ENCODE data around the gene GCGR.
A peak's percentile ranks its signal among the peaks of the same experiment; 100 is the strongest.

GCGR gene

DNA sequence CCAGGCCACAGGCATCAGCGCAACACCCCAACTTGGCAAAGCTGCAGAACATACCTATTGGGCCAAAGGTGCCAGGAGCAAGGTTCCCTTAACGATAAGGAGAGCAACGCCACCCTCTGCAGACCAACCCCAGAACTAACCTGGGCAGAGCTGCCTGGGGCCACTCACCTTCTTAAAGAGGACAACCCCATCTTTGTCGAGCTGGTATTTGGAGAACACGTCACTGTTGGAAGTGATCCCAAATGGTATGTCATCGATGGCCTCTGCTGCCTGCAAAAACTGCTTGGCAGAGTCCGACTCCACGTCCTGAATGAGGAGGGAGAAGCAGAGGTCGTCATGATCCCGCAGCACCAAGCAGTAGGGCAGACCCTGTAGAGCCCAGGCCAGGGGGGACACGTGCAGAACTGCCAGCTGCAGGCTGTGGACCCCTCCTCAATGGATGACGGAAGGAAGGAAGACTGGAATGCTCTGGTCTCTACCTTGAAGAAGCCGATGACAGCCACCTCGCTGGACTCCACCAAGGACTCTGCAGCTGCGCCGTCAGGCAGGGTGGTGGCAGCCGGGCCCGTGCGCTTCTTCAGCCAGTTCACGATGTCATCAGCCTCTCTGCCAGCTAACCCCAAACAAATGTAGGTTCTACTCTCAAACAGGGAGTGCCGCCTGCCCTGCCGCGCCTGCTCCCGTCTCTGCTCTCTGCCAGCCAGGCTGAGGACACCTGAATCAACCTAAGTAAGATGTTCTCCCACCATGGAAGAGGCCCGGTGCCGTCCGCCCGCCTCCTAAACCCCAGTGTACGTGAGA lies 51.2 kb downstream of the GCGR start:
- DNase-seq, result peak; percentile 57
- no peaks in the 10 kb centered on the region for H3K27me3 ChIP-seq (ENCODE audit: insufficient read depth, low read depth, severe bottlenecking)
- no peak overlapping the region for H3K4me3 ChIP-seq (ENCODE audit: low read depth, low read length)
- H3K36me3 ChIP-seq, result peaks cover 97% of the 10 kb centered on the region
- no peak overlapping the region for H3K27ac ChIP-seq
- H3K9me3 ChIP-seq (ENCODE audit: severe bottlenecking), result no peaks in the 10 kb centered on the region
- TF ChIP-seq, protein P1, sequence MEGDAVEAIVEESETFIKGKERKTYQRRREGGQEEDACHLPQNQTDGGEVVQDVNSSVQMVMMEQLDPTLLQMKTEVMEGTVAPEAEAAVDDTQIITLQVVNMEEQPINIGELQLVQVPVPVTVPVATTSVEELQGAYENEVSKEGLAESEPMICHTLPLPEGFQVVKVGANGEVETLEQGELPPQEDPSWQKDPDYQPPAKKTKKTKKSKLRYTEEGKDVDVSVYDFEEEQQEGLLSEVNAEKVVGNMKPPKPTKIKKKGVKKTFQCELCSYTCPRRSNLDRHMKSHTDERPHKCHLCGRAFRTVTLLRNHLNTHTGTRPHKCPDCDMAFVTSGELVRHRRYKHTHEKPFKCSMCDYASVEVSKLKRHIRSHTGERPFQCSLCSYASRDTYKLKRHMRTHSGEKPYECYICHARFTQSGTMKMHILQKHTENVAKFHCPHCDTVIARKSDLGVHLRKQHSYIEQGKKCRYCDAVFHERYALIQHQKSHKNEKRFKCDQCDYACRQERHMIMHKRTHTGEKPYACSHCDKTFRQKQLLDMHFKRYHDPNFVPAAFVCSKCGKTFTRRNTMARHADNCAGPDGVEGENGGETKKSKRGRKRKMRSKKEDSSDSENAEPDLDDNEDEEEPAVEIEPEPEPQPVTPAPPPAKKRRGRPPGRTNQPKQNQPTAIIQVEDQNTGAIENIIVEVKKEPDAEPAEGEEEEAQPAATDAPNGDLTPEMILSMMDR (IDR thresholded peaks at IDR 0.05; ENCODE audit: low read depth, low read length), result peak; percentile 65

DNA sequence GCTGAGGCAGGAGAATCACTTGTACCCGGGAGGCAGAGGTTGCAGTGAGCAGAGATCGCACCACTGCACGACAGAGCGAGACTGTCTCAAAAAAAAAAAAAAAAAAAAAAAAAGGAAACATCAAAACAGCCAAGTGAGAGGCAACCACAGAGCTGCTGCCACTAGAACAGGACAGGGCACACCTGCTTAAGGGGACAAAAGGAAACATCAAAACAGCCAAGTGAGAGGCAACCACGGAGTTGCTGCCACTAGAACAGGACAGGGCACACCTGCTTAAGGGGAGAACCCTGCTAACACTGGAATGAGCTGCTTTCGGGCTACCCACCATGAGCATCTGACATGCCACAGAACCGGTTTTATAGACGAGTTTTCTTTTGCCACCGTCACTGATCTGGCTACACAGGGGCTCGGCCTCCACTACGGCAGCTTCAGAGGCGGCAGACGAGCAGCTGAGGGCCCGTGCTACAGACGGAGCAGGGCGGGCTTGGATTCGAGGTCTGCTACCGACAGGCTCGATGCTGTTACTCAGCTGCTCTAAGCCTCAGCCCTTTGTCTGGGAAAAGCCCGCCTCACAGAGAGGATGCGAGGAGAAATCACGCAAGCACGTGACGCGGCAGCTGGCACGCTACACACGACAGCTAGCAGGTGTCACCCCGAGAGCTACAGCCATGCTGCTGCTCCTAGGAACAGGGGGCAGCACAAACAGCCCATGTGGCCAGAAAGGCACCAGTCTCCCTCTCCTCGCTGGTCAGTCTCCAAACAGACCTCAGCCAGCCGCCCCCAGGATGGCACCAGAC lies 54.4 kb downstream of the GCGR start:
- H3K36me3 ChIP-seq, result peaks cover 75% of the 10 kb centered on the region
- no peak overlapping the region for H3K27ac ChIP-seq

DNA sequence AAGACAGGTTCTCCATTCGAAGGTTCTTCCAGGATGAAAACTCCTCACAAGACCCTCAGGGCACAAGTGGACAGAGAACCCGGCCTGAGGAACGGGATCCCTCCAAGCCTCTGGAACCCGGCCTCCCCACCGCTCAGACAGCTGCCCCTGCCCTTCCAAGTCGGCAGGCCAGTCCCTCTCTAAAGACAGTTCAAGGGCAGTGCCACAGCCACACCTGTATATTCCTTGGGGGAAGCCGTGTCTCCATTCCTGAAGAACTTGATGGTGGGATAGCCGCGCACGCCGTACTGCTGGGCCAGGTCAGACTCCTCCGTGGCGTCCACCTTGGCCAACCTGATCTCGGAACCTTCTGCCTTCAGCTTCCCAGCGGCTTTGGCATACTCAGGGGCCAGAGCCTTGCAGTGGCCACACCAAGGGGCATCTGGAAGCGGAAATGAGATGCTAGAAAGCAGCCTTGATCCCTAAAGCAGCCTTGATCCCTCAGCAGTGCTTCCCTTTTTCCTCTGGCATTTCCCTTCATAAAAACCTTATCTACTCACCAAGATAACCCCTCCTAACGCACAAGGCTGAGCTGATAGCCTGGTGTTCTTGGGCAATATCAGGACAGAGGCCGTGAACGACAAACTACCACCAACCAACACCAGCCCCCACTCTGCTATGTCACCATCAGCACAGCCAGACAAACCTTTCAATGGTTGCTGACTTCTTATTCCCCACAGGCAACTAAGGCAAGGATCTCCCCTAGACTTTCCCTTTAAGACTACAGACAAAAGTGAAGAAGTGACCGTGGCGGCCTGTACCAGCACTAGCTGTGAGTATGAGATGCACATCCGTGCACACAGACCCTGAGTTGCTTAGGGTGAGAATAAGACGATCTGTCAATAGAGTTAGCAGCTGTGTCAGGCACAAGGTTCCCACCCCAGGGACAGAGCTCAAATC lies 55.3 kb downstream of the GCGR start:
- TF ChIP-seq, protein P1 (IDR thresholded peaks at IDR 0.05; ENCODE audit: low read depth, low read length), result no peak
- DNase-seq, result no peak
- H3K27me3 ChIP-seq (ENCODE audit: insufficient read depth, low read depth, severe bottlenecking), result no peaks in the 10 kb centered on the region
- peak overlapping the region; percentile 72 for H3K4me3 ChIP-seq (ENCODE audit: low read depth, low read length)
- H3K27ac ChIP-seq, result peak overlapping the region; percentile 92
- no peaks in the 10 kb centered on the region for H3K9me3 ChIP-seq (ENCODE audit: severe bottlenecking)
- peaks cover 70% of the 10 kb centered on the region for H3K36me3 ChIP-seq

More for the DNA sequence above, 54.4 kb downstream of the GCGR start:
- Histone ChIP-seq H3K9me3 (ENCODE audit: severe bottlenecking) (no peaks in the 10 kb centered on the region), H3K27me3 (ENCODE audit: insufficient read depth, low read depth, severe bottlenecking) (no peaks in the 10 kb centered on the region), H3K4me3 (ENCODE audit: low read depth, low read length) (no peak overlapping the region)
- TF ChIP-seq, protein P1 (IDR thresholded peaks at IDR 0.05; ENCODE audit: low read depth, low read length), result no peak
- no peak for DNase-seq

DNA sequence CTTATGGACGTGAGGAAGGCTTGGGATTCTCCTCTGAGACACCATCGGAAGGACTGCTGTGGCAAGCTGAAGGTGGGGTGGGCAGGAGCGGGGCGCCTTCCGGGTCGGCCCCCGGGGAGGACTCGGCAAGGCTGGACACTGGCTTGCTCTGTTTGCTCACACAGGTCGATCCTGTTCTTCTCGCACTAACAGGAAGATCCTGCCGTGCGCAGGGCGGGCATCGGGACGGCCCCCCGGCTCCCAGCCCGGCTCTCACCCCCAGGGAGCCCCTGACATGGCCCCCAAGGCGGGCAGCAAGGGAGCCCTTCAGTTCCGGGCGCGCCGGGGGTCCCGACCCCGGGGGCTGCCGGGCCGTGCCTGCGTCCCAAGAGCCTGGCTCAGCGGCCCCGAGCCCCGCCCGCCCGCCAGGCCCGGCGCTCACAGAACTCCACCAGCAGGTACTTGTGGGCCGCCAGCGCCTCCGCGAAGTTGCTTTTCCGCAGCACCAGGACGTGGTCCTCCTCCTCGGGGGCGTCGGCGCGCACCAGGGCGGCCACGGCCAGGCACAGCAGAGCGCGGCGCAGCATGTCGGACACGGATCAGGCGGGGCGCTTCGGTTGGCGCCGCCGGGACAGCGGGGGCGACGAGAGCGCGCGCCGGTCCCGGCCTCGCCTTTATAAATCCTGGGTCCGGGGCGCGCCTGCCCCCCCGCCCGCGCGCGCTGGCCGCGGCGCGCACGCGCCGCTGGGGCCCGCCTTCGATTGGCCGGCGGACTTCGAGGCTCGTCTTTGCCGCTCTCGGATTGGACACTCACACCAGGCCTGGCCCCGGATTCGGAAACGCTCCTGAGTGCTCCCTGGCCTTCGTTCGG lies 56.2 kb downstream of the GCGR start, which contains the start of gene P4HB:
P4HB (minus strand) TSS at position 630 of the 850 bp plus-strand sequence; CDS start at position 566, 64 bp downstream.
- H3K27me3 ChIP-seq (ENCODE audit: insufficient read depth, low read depth, severe bottlenecking), result no peaks in the 10 kb centered on the region
- TF ChIP-seq, protein P1 (IDR thresholded peaks at IDR 0.05; ENCODE audit: low read depth, low read length), result no peak
- no peak for DNase-seq
- H3K9me3 ChIP-seq (ENCODE audit: severe bottlenecking), result no peaks in the 10 kb centered on the region
- H3K27ac ChIP-seq, result peak within 1 kb of the TSS; percentile 92
- peaks cover 61% of the 10 kb centered on the region for H3K36me3 ChIP-seq
- peak within 1 kb of the TSS; percentile 94 for H3K4me3 ChIP-seq (ENCODE audit: low read depth, low read length)
